Gastrocnemius medialis (tissue), 4 donors: ENCODE measurements around the gene DENND1A.

Experiments used
- CTCF ChIP-seq, 5 experiments: fragments of 450-650 bp in 3 of 5; fragments of 200-600 bp in 2 of 5; sonication (generic) in 2 of 5; IDR thresholded peaks in 4 of 5; conservative IDR thresholded peaks in 1 of 5; 1 replicate in 4 of 5; 2 replicates in 1 of 5; pipeline ENCODE4 v1.5.1; 2016 to 2019; ENCODE audit warnings: antibody characterized with exemption in 5 of 5, mild to moderate bottlenecking in 3 of 5, moderate library complexity in 3 of 5
- POLR2A ChIP-seq, 2 donors: fragments of 450-650 bp; IDR thresholded peaks; one replicate each; pipeline ENCODE4 v1.6.1; 2017; ENCODE audit warnings: antibody characterized with exemption in 2 of 2, mild to moderate bottlenecking in 2 of 2, moderate library complexity in 2 of 2

GRCh38 chr9:123848447-123849085 is 81.4 kb downstream of the DENND1A start:
- TF ChIP-seq CTCF (IDR thresholded peaks at IDR 0.05 in 4 of 5, conservative IDR thresholded peaks at IDR 0.05 in 1 of 5) (no peak), POLR2A (IDR thresholded peaks at IDR 0.05) (no peak)
